GM19239 (cell line): Measurements from ENCODE around the gene PRMT3.
"Not testable (repeated sequence)": the region's sequence is repeated elsewhere in the genome, so short reads cannot be mapped to it uniquely, and the experiment has no call there.

Experiments used
- DNase-seq: peaks from one replicate; pipeline ENCODE4 v3.0.0; 2011; ENCODE audit warnings: low spot score; ENCODE audit not compliant: insufficient read length
- FAIRE-seq: peaks from 2 replicates; lab custom pipeline; 2011; peaks lifted over from hg19 to GRCh38; lab: Jason Lieb, UNC

The PRMT3 gene

DNA sequence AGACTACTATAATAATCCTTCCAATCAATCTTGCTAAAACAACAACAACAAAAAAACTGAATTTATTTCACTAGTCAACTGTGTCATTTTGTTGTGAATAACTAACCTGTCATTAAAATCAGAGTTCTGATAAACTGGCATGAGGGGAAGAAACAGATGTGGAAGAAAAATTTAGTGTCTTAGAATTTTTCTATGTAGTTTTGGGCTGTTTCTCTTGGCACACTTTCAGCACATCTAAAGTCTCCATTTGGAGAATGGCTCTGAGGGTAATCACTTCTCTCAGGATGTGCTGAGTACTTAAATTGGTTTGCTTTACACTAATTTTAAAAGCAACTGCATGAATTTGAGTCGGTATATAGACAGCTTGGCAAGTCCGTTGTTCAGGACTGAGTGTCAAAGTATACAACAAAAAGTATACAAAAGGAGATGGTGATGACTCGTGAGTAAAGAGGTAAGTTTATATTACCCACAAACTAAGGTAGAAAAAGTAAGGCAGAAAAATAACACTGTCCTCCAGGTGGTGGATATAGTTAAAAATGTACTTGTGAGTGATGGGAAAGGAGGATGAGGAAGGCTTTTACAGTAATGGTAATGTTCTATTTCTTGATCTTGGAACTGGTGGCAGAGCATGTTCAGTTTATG is 13.8 kb upstream of the PRMT3 start:
- no peak for DNase-seq
- FAIRE-seq = no peak

DNA sequence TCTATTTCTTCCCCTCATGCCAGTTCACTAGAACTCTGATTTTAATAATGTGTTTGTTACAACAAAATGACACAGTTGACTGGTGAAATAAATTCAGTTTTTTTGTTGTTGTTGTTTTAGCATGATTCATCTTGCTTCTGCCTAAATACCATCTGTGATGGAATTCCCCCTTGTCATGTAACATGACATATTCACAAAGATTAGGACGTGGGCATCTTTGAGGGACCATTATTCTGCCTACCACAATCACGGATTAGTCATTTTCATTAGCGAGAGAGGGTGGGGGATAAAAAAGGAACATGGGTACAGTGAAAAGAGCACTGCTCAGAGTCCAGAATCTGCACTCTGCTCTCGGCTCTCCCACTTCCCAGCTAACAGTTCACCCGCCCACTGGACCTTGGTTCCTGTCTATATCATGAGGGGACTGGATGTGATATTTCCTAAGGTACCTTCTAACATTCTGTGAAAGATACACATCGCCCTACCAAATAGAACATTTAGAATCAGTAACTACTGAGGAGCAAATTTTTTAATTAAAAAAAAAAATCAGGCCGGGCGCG is 12.7 kb upstream of the PRMT3 start:
- DNase-seq (no peak), FAIRE-seq (no peak)

DNA sequence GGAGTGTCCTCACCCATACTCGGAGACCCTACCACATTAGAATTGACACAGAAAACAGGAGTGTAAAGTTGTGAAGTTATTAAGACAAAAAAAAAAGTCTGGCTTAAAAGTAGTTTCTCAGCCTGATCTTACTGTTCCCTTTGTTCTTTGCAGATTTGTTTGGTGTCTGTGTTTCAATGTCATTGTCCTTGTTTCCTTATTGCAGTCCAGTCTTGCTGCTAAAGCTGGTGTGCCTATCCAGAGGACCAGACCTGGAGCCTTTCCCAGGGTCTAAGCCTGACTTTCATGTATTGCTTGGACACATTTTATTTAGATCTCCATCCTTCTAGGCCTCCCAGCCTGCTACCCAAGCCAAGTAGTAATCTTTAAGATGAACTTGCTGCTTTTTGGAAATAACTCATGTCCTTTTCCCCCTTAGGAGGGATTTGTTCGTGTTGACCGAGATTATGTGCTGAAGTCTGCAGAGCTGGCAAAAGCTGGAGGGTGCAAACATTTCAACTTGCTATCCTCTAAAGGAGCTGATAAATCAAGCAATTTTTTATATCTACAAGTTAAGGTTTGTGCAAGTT is 11.3 kb upstream of the PRMT3 start:
- FAIRE-seq (no peak), DNase-seq (no peak)

DNA sequence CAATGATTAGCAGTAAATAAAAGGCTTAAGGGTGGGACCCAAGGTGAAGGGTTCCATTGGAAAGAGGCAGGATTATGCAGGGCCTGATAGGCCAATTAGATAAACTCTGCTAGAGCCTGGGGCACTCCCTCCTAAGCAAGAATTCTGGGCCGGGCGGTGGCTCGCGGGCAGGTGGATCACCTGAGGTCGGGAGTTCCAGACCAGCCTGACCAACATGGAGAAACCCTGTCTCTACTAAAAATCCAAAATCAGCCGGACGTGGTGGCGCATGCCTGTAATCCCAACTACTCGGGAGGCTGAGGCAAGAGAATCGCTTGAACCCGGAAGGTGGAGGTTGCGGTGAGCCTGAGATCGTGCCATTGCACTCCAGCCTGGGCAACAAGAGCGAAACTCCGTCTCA is 1.5 kb upstream of the PRMT3 start:
- not testable (repeated sequence) for DNase-seq, FAIRE-seq

DNA sequence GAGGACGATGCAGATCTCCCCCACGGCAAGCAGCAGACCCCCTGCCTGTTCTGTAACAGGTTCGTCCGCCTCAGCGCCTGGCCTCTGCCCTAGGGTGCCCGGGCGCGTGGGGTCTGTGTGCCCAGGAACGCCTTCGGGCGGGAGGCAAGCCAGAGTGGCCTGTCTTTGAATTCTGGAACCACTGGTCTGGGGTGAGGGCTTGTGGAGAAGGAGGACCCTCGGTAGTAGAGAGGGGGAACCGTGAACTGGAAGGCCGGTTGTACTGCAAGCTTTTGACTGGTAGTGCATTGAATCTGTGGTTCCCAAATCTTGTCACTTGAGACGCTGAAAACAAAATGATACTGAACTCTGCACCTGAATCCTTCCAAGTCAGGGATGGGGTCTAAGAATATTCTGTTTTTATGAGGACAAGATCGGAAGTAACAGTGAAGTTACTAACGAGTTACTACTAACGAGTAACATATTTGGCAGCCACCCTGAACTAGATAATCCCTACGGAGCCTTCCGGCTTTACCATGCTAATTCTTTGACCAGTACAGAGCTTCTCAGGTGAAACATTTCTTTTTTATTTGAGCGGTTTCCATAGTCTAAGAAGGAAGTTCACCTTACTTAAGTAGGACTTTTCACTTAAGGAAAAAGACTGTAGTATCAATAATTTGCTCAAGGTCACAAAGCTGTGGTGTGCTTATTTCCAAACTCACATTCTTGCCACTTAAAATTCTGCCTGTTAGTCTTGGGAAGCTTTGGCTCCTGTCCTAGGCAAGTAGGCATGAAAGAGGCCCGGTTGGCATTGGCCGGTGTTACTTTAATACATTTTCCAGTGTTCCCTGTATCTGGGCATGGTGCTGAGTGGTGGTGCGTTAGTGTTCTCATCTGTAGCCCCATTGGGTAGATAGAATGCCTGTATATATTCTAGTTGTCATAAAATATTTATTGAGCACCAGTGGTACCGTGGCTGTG is 860 bp downstream of the PRMT3 start:
- peak; percentile 54 for FAIRE-seq
- DNase-seq = no peak

DNA sequence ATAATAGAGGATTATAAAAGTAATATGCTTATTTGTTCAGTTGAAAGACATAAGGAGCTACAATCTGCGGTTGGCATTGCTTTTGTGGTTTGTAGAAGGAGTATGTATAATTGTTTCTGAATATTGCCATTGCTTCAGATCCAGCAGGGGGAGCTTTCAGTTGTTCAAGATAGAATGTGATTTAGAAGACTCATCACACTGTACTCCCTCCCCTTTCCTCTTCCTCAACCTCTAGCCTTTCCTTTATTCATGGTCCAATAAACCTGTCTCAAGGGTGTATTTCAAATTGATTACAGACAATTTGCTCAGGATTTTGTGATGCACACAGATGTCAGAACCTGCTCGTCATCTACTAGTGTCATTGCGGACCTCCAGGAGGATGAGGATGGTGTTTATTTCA is 9.8 kb downstream of the PRMT3 start:
- no peak for DNase-seq
- no peak for FAIRE-seq

DNA sequence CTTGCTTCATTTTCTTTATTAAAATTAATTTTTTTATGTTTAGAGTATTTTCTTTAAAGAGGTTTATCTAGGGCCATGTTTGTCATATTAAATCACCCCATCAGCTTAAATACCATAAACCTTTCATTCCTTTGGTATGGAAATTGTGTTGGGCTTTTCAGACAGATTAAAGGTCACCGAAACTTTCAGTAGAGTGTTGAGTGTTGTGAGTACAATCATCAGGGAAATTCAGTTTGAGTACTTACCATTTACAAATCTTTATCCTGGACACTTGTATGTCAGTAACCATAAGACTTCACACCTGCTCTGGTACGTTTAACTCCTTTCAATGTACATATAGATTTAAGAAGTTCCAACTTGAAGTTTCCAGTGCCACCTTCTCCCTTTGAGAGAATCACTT is 12.0 kb downstream of the PRMT3 start:
- DNase-seq = no peak
- no peak for FAIRE-seq

DNA sequence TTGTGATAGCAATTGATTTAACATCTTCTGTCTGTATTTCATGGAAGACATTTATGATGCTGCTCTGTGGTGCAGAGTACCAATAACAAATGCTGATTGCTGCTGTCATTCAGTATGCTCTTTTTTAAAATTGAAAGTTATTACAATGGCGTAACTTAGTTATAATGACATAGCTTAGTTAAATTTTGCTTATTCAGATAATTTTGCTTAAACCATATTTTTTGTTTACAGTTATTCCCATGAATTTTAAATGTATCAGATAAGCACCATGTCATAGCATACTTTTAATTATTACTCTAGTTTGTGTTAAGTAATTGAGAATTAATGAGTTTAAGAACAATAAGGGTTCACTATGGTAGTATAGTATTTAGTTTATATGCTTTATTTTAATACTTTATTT is 15.5 kb downstream of the PRMT3 start:
- FAIRE-seq = no peak
- DNase-seq = no peak

DNA sequence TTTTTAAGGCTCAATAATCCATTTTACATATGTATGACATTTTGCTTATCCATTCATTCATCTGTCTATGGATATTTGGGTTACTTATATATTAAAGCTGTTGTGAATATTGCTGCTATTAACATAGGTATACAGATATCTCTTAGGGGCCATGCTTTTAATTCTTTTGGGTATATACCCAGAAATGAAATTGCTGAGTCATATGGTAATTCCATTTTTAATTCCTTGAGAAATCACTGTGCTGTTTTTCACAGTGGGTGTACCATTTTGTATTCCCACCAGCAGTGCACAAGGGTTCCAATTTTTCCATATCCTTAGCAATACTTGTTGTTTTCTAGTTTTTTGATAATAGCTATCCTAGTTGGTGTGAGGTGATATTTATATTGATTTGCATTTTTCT is 19.0 kb downstream of the PRMT3 start:
- DNase-seq = no peak
- no peak for FAIRE-seq

DNA sequence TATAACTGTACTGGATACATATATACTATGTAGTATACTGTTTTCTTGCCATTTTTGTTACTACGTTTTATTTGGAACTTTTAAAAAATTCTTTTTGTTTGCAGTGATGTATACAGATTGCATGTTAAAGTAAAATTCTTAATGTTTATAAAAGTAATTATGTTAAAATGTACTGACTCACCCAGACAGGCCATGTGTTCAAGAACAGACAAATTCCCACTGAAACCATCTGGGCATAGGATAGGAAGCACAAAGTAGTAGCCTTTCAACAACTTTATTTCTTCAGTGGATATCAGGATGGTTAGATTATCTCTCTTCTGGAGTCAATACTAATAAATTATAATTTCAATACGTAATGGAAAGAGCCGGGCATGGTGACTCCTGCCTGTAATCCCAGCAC is 19.8 kb downstream of the PRMT3 start:
- no peak for DNase-seq
- no peak for FAIRE-seq

DNA sequence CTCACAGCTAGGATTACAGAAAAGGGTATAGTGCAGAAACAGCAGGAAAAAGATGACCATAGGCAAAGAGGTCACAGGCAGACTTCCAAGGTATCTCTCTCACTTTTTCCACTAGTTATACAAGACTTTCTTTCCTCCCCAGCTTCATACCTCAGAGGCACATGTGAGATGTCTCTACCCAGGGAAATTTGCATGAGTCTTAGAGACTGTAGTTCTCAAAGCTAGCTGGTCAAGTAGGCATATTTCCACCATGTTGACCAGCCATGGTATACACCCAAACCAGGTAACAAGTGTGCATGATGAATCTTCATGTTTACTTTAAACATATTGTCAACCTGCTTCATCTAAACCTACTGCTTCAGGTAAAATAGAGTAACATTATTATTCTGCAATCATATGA is 27.9 kb downstream of the PRMT3 start:
- DNase-seq (no peak), FAIRE-seq (no peak)

DNA sequence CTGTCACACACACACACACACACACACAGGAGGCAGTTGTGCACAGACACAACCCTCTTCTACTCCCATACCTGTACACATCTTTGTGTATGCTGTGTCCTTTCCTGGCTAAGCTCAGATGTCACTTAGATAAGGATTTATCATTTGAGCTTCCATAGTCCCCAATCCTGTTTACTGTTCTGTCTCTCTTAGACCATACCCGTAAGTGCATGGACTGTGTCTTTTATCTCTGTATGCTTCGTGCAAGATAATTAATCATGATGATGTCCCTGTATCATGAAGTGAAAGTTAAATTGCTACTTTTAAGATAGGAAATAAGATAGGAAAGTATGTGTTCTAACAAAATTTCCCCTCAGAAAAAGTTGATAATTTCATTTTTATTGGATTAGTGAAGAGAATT is 30.3 kb downstream of the PRMT3 start:
- no peak for FAIRE-seq

DNA sequence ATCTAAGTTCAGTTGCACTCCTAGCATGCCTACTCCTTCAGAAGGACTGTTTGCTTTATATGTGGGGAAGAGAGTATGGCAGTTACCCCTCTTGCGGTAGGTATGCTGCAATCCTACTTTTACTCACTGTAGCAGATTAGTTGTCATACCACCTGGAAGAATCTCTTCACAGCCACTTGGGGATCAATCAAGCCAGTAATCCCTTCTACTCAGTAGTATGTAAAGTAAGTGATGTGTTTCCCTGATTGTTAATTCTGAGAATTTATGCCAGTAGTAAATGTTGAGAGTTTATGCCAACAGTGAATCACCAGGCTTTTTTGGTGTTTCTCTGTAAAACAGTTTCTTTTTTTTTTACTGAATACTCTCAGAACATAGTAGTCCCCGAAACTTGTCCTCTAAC is 34.4 kb downstream of the PRMT3 start:
- FAIRE-seq (no peak), DNase-seq (no peak)

More for the DNA sequence above, 30.3 kb downstream of the PRMT3 start:
- no peak for DNase-seq

DNA sequence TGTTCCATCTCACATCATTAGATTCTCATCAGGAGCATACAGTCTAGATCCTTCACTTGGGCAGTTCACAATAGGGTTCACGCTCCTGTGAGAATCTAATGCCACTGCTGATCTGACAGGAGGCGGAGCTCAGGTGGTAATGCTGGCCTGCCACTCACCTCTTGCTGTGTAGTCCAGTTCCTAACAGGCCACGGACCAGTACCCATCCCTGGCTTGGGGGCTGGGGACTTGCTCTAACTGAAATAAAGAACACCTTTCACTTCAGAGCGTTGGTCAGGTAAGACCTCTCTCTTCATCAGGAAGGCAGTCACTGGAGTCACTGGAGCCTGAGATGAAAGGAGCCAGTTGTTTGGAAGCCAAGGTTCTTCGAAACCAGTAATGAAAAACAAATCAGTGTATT is 41.7 kb downstream of the PRMT3 start:
- FAIRE-seq = no peak
- DNase-seq = no peak

DNA sequence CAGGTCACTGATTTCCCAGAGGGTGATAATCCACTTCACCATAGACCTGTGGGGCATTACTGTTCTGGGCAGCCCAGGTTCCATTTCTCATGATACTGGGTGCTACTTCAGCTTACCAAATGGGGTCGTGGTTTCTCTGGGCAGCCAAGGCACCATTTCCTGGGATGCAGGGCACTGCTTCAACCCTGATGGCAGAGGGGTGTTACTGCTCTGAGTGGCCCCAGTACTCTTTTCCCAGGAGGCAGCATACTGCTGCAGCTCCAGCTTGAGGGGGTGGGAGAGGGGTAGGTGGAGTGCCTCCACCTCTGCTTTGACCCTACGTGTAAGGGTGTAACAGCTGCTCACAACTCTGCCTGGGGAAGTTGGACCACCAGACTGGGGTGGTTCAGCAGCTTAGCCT is 51.1 kb downstream of the PRMT3 start:
- FAIRE-seq = no peak
- DNase-seq = no peak

DNA sequence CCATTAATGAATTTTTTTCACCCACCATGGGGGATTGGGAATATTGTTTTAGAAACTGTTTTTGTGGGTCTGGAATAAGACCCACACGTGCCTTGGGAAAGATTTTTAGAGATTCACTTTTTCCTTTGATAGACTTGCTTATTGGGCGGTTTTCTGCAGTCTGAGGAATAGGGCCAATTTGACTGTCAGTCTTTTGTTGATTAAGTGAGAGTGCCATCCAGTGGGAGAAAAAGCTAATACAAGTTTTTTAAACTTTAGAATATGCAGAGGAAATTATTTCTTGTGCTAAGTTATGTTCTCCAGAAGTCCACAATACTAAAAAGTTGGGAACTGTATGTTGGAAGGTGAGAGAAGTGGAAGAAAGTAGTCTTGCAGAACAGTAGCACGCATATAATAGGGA is 56.1 kb downstream of the PRMT3 start:
- DNase-seq (no peak), FAIRE-seq (peak; percentile 35)

DNA sequence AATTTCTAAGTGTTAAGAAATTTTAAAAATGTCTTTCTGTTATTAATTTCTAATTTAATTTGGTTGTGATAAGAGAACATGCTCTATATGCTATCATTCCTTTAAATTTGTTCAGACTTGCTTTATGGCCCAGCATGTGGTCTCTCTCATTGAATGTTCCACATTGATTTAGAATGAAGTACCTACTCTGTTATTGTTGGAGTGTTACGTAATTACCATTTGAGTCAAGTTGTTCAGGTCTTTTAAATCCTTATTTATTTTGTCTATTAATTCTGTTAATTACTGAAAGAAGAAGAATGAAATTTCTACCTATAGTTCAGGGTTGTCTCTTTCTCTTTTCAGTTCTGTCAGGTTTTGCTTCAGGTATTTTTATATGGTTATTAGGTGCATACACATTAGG is 57.0 kb downstream of the PRMT3 start:
- no peak for FAIRE-seq
- no peak for DNase-seq

DNA sequence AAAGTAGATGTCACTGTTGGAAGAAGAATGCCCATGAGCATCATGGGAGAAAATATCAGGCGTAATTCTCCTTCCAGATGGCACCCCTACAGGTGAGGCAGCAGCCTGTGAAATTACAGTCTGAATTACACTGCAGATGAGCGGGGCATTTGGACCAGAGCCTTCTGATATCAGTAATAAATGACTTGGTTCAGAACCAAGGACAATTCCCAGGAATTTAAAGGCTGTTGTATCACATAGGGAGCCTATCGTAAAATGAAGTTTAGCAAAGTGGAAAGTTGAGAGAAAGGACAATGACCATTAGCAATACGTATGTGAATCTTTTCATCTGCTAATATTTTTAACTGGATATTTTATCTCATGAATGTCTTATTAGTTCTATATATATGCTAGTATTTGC is 61.3 kb downstream of the PRMT3 start:
- no peak for FAIRE-seq
- no peak for DNase-seq

DNA sequence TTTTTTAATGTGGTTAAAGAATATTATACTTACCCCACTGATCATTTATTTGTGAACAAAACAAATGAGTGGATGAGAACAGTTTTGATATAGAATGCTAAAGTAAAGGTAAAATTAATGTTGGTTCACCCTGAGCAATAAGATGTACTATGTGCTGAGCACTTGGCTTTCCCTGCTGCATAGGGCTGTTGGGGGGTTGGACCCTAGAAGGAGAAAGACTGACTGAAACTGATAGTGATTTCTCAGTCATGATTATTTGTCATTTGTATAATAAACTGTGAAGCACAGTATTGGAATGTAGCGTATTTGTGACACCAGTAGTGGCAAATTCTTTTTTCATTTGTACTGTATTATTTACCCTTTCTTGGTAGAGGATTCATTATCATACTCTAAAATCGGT is 63.3 kb downstream of the PRMT3 start:
- DNase-seq (no peak), FAIRE-seq (no peak)

DNA sequence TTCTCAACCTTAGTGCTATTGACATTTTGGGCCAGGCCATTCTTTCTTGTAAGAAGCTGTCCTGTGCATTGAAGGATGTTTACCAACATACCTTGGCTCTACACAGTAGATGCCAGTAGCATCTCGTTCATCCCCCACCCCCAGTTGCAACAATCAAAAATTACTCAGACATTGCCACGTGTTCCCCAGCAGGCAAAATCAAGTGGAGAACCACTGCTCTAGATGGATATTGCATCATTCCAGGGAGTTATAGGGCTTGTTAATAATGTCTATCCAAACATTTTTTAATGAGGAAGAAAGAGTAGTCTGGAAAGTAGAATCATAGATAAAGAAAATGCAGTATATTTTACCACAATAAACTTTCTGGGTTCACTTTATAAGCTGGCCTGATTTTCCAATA is 64.1 kb downstream of the PRMT3 start:
- no peak for DNase-seq
- no peak for FAIRE-seq

DNA sequence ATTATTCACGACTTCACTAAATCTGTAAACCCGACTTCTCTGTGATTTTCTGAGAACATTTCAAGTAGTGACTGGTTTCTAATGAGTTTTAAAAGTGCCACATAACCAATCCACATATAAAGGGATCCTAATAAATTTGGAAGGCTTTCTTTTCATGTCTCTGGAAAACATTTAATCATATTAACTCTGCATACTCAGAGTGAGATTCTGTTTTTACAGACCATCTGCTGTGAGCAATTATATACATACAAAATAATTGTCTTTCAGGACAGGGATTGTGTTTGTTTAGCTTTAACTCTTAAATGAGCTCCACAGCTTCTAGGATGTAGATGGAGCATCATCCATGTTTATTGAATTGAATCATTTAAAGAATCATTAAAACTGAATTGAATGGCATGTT is 65.1 kb downstream of the PRMT3 start:
- DNase-seq (no peak), FAIRE-seq (no peak)
